ENCODE data around the gene RECK. TPM values are rescaled to one million over a fixed set of nuclear protein-coding genes. Genes with fewer than 3 reads are reported as not detected.

Gene RECK
- total RNA-seq, 1 donor: 32.8 TPM

- no peak for DNase-seq (ENCODE audit: low read depth)
- TF ChIP-seq, protein P1, sequence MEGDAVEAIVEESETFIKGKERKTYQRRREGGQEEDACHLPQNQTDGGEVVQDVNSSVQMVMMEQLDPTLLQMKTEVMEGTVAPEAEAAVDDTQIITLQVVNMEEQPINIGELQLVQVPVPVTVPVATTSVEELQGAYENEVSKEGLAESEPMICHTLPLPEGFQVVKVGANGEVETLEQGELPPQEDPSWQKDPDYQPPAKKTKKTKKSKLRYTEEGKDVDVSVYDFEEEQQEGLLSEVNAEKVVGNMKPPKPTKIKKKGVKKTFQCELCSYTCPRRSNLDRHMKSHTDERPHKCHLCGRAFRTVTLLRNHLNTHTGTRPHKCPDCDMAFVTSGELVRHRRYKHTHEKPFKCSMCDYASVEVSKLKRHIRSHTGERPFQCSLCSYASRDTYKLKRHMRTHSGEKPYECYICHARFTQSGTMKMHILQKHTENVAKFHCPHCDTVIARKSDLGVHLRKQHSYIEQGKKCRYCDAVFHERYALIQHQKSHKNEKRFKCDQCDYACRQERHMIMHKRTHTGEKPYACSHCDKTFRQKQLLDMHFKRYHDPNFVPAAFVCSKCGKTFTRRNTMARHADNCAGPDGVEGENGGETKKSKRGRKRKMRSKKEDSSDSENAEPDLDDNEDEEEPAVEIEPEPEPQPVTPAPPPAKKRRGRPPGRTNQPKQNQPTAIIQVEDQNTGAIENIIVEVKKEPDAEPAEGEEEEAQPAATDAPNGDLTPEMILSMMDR (IDR thresholded peaks at IDR 0.05; ENCODE audit: insufficient read depth, low read depth, low read length): no peak
- no peak overlapping the region for H3K4me3 ChIP-seq (ENCODE audit: low read depth, low read length)
These were observed 2.5 kb upstream of the RECK start for GRCh38 chr9:36034234-36034633.

DNA sequence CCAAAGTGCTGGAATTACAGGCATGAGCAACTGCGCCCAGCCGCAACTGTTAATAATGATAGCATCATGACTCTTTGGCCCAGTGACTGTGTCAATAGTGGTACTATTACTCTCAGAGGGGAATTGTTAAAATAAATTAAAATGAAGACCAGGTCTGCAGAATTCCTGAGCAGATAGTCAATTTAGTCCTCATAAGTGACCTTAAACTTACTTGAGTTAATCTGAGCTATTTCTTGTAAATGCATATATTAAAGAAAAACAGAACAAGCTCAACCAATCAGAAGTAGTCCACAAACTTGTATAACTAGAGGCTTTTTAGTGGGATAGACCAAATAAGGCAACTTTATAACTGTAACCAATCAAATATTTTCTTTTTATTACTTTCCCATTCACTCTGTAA, 1.7 kb upstream of the RECK start:
- no peak for DNase-seq (ENCODE audit: low read depth)
- TF ChIP-seq, protein P1 (IDR thresholded peaks at IDR 0.05; ENCODE audit: insufficient read depth, low read depth, low read length): no peak
- H3K4me3 ChIP-seq (ENCODE audit: low read depth, low read length): no peak overlapping the region

- peak overlapping the region; percentile 85 for H3K4me3 ChIP-seq (ENCODE audit: low read depth, low read length)
- DNase-seq (ENCODE audit: low read depth): no peak
- TF ChIP-seq, protein P1 (IDR thresholded peaks at IDR 0.05; ENCODE audit: insufficient read depth, low read depth, low read length): no peak
These were observed 397 bp upstream of the RECK start for GRCh38 chr9:36036253-36036779.

DNA sequence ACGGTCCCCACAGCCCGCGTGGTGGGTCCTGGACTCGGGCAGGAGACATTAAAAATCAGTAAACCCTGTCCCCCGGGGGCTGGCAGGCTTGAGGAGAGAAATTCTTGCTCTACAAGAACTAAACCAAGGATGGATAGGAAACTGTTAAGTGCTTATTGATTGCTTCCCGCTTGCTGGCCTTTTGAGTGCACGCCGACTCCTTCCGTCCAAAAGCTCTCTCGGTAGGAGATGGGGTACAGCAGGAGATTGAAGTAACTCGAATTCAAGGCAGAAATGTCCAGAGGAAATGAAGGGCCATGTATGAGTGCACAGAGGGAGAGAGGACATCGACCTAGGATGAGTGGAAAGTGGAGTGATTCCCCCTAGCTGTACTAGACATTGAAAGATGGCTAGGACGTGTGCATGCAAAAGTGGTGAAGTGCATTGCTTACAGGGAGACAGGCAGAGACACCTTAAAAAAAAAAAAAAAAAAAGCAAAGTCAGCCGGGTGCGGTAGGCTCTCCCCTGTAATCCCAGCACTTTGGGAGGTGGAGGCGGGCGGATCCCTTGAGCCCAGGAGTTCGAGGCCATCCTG, 923 bp downstream of the RECK start:
- TF ChIP-seq, protein P1 (IDR thresholded peaks at IDR 0.05; ENCODE audit: insufficient read depth, low read depth, low read length): no peak
- DNase-seq (ENCODE audit: low read depth): no peak
- H3K4me3 ChIP-seq (ENCODE audit: low read depth, low read length): peak overlapping the region; percentile 85

DNA sequence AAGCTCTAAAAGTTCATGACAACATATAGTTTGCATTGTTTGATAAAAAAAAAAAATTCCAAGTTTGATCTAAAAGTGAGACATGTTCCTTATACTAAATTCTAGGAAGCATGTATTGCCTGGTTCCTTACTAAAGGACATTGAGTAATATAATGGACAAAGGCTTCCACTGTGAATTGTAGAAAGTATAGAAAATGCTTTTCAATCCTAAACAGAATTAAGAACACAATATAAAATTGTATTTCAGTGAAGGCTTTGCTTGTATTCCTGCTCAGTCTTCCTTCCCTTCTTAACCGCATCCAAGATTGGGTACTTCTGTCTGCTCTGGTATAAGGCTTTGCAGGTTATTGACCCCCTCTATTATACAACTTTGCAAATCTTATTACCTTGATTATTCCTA, 2.4 kb downstream of the RECK start:
- H3K4me3 ChIP-seq (ENCODE audit: low read depth, low read length): peak overlapping the region; percentile 29
- TF ChIP-seq, protein P1 (IDR thresholded peaks at IDR 0.05; ENCODE audit: insufficient read depth, low read depth, low read length): no peak

GRCh38 chr9:36039696-36040095, 3.0 kb downstream of the RECK start:
- no peak overlapping the region for H3K4me3 ChIP-seq (ENCODE audit: low read depth, low read length)
- peak; percentile 50 for DNase-seq (ENCODE audit: low read depth)
- TF ChIP-seq, protein P1 (IDR thresholded peaks at IDR 0.05; ENCODE audit: insufficient read depth, low read depth, low read length): no peak

More for the DNA sequence above, 2.4 kb downstream of the RECK start:
- DNase-seq (ENCODE audit: low read depth): no peak
